Activated CD8-positive, alpha-beta memory T cell treated with anti-CD3 and anti-CD28 coated beads, Interleukin-2, amount 50 U/mL, for 24 hours (primary cell): Measurements from ENCODE around the gene OR51M1.

Experiments used
- DNase-seq: peaks from one replicate; pipeline ENCODE4 v3.0.0-alpha.2; 2020; ENCODE audit errors: extremely low read depth

OR51M1 gene

DNA sequence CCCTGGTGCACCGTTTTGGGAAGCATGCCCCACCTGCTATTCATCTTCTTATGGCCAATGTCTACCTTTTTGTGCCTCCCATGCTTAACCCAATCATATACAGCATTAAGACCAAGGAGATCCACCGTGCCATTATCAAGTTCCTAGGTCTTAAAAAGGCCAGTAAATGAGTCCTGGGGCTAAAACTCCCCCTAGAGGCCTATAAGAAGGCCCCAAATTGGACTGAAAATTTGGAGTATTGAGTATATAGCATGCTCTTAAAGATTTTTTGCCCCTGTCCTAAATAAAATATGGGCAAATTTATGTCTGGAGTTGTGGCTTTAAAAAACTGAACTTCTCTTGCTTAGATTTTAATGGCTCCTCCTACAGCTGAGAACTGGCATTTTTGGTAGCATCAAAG is 6.6 kb downstream of the OR51M1 start:
- DNase-seq = no peak

DNA sequence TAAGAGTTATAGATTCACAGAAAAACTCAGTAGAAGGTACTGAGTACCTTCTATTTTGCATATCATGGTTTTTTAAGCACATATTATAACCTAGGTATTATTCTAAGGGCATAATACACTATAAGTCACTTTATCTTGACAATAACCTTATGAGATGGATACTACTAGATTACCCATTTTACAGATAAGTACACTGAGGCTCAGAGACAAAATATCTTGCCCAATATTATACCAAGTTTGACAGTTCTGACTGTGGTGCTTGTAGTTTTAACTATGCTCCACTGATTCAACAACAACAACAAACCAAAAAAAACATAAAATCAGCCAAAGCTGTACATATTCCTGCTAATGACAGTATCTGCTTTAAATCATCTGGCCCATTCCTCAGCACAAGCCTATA is 10.5 kb downstream of the OR51M1 start:
- no peak for DNase-seq

DNA sequence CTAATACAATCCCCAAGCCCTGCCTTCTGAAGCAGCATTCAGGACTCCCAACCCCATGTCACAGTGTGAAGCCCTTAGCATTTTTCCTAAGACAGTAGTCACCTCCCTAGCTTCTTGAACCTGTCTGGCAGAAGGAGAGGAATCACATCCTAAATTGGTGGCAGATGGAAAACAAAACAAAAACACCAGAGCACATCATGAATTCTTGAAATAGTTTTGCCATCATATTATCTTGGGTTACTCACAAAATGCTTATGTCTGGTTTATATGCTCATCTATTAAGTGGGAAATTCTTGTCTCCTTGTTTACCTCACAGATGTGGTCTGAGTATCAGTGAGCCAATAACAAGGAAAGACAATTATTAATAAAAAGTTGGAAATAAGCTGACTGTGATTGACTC is 15.3 kb downstream of the OR51M1 start:
- DNase-seq = no peak

DNA sequence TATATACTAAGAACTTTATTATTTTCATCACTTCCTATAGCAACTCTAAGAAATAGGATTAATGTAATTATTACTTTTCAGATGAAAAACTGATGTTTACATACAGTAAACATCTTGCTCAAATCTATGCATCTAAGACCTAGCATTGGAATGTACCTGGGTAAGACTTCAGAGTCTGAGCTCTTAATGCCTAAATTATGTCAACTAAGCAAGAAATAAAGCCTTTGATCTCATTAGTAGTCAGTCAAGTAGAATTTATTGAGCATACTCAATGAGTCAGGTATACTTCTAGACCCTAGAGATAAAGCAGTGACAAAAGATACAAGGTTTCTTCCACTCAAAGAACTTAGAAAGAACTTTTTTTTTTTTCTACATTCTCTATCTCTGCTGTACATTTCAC is 21.6 kb downstream of the OR51M1 start:
- DNase-seq = no peak

DNA sequence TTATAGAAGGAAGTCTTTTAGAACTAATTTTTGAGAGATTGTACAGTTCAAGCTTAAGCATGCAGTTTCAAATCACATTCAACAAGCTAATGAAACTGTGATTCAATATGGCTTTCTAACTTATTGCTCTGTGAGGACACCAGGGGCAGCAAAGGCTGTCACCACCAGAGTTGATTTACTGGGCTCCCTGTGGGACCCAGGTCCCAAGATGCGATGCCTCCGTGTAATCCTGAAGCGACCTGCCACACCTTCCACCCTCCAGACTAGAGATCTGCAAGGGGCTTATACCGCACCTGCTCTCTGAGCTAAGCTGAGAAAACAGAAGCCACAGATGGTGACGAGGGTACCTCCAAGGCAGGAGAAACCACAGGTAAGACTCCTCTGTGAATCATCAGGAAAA is 37.4 kb downstream of the OR51M1 start:
- no peak for DNase-seq

DNA sequence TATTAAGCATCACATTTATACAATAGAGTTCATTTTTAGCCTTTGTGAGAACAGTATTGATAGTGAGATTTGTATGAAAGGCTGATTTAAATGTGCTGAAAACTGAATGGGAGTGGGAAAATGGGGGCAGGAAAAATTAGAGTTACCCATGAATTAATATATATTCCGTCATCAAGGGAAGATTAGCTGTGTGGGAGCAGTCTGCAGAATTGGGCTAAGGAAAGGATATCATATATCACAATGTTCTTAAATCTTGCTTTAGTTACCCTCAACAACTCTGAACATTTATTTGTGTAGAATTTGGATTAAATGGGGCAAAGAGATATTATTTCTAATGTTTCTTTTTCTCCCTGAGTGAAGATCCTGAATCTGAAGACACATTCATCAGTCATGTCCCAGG is 38.2 kb downstream of the OR51M1 start, which contains the start of gene OR51Q1:
Gene OR51Q1 (plus strand): TSS at position 301 of the 400 bp plus-strand sequence. CDS start 90 bp downstream, at position 391.
- no peak for DNase-seq

DNA sequence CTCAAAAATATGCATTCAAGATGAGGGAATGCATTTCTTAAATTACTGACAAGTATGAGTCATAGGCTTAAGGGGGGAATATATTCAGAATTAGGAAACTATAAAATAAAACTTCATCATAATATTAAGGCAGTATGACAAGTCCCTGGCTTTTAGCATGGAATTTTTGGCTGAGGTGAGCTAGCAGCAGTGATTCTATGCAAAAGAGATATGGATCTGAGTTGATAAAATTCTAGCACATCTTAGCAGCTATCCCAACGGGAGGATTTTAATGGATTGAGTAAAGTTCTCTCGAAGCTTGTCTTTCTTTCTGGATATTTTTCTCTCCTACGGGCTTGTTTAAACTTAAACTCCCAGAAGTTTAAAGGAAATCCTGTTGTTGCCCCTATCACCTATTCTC is 39.5 kb downstream of the OR51M1 start:
- DNase-seq = no peak

DNA sequence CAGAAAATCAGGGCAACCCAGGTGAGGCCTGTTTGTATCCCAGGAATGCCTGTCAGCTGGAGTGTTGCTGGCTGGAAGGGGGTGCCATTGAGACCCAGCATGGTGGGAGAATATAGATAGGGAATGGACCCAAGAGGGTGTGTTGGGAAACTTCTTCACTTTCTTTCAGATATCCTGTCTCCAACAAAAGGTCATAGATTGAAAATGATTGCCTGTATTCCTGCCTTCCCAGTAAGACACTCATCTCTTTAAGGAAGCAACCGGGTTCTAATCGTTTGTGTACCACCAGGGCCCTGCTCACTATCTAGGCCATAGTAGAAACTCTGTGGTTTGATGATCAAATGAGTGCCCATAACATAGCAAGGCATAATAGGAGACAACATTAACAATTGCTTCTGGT is 57.8 kb downstream of the OR51M1 start, which contains the start of gene OR51I1:
Gene OR51I1 (minus strand): TSS at position 101 of the 400 bp plus-strand sequence. CDS start 0 bp downstream, at position 101.
- no peak for DNase-seq
